ENCODE results near the gene MND1.
A peak's percentile ranks its signal among the peaks of the same experiment; 100 is the strongest.

The MND1 gene

GRCh38 chr4:153344131-153345011, at the start of gene MND1:
TSS of gene MND1 (plus strand) at chr4:153344688. CDS start at chr4:153344738, 50 bp downstream.
- peak; percentile 77 for DNase-seq (ENCODE audit: low read depth)

GRCh38 chr4:153295131-153295755, 49.2 kb upstream of the MND1 start:
- no peak for DNase-seq (ENCODE audit: low read depth)

- DNase-seq (ENCODE audit: low read depth) = no peak
These were observed 48.3 kb upstream of the MND1 start for GRCh38 chr4:153296040-153296823.

GRCh38 chr4:153297116-153297515, 47.4 kb upstream of the MND1 start:
- no peak for DNase-seq (ENCODE audit: low read depth)

GRCh38 chr4:153310793-153311192, 33.7 kb upstream of the MND1 start:
- no peak for DNase-seq (ENCODE audit: low read depth)

GRCh38 chr4:153314915-153315314, 29.6 kb upstream of the MND1 start:
- DNase-seq (ENCODE audit: low read depth) = no peak

- no peak for DNase-seq (ENCODE audit: low read depth)
These were observed 25.7 kb upstream of the MND1 start for GRCh38 chr4:153318696-153319320.

- no peak for DNase-seq (ENCODE audit: low read depth)
These were observed 21.7 kb upstream of the MND1 start for GRCh38 chr4:153322791-153323190.

GRCh38 chr4:153324046-153324445, 20.4 kb upstream of the MND1 start:
- DNase-seq (ENCODE audit: low read depth) = no peak

GRCh38 chr4:153325558-153325957, 18.9 kb upstream of the MND1 start:
- no peak for DNase-seq (ENCODE audit: low read depth)

GRCh38 chr4:153326513-153326912, 18.0 kb upstream of the MND1 start:
- DNase-seq (ENCODE audit: low read depth) = no peak

GRCh38 chr4:153327247-153327646, 17.2 kb upstream of the MND1 start:
- DNase-seq (ENCODE audit: low read depth) = no peak

GRCh38 chr4:153332936-153333335, 11.6 kb upstream of the MND1 start:
- DNase-seq (ENCODE audit: low read depth) = no peak

- no peak for DNase-seq (ENCODE audit: low read depth)
These were observed 10.6 kb upstream of the MND1 start for GRCh38 chr4:153333874-153334273.

GRCh38 chr4:153335665-153336064, 8.8 kb upstream of the MND1 start:
- no peak for DNase-seq (ENCODE audit: low read depth)

- no peak for DNase-seq (ENCODE audit: low read depth)
These were observed 6.8 kb upstream of the MND1 start for GRCh38 chr4:153337686-153338085.

GRCh38 chr4:153341575-153342090, 2.9 kb upstream of the MND1 start:
- DNase-seq (ENCODE audit: low read depth) = no peak

GRCh38 chr4:153342751-153343552, 1.5 kb upstream of the MND1 start:
- DNase-seq (ENCODE audit: low read depth) = no peak

- peak; percentile 16 for DNase-seq (ENCODE audit: low read depth)
These were observed 809 bp downstream of the MND1 start for GRCh38 chr4:153345012-153345981.

GRCh38 chr4:153346031-153346430, 1.5 kb downstream of the MND1 start:
- DNase-seq (ENCODE audit: low read depth) = no peak

Measured in T-helper 22 cell (primary cell).